SW480 (cell line): ENCODE measurements around the gene ZAP70.
"Not testable (repeated sequence)": the region's sequence is repeated elsewhere in the genome, so short reads cannot be mapped to it uniquely, and the experiment has no call there.

Experiments
- DNase-seq: peaks from one replicate; pipeline ENCODE4 v3.0.0-alpha.2; 2016; ENCODE audit warnings: low spot score

The ZAP70 gene

GRCh38 chr2:97713296-97714083 is at the start of gene ZAP70:
TSS of gene ZAP70 (plus strand) at chr2:97713576. CDS start at chr2:97724037, 10,461 bp downstream.
- DNase-seq: peak; percentile 59

DNA sequence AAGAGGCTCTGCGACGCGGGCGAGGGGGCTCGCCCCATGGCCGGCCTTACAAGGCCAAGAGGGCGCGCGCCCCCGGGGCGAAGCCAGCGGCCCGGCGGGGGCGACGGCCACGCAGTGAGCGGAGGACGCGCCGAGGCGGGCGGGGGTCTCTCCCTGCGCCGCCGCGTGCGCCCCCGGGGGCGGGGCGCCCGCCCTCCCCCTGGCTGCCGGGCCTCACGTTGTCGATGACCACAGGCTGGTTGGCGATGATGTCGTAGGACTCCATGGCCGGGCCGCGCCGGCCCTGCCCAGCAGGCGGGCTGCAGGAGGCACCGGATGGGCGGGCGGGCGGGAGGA is 49.8 kb upstream of the ZAP70 start:
- DNase-seq: no peak

- peak; percentile 100 for DNase-seq
Measured at GRCh38 chr2:97663962-97664635, 49.3 kb upstream of the ZAP70 start, which contains the start of gene ACTR1B. TSS of gene ACTR1B (minus strand) at chr2:97664044. CDS start at chr2:97663890, 154 bp downstream.

DNA sequence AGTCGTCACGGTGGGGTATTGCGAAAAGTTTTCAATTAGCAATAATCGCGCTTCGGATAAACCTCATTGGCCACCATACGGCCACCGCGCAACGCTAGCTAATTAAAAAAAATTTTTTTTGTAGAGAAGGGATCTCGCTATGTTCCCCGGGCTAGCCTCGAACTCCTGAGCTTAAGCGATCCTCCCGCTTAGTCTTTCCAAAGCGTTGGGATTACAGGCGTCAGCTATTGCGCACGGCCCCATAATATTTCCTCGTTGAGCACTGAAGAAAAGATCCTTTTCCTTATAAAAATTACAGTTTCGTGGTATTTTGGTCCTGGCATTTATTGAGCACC is 48.8 kb upstream of the ZAP70 start:
- DNase-seq: no peak

GRCh38 chr2:97669448-97669847 is 43.9 kb upstream of the ZAP70 start, which contains the start of gene C2orf92:
TSS of gene C2orf92 (plus strand) at chr2:97669713. CDS start at chr2:97669789, 76 bp downstream.
- no peak for DNase-seq

DNA sequence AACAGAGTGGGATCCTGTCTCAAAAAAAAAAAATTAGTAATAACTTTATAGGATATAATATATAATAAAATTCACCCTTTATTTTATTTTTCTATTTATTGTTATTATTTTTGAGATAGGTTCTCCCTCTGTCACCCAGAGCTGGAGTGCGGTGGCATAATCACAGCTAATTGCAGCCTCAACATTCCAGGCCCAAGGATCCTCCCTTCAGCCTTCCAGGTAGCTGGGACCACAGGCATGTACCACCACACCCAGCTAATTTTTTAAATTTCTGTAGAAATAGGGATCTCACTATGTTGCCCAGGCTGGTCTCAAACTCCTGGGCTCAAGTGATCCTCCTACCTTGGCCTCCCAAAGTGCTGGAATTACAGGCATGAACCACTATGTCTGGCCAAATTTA is 42.9 kb upstream of the ZAP70 start:
- DNase-seq: no peak

DNA sequence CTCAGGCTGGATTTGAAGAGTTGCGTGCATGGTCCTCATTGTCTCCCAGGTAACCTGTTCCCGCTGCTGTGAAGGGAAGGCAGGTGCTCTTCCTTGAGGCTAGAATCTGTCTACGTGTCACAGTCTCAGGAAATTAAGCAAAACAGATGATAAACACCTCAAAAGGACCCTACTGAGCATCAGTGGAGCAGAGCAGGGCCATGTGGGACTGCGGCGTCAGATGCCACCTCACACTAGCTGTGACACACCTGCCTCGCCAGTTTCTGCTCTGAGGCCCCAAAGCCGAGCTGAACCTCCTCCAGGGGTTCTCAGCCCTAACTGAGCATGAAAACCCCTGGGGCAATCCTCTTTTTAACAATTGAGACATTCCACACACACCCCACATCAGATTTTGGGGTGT is 41.9 kb upstream of the ZAP70 start:
- no peak for DNase-seq

DNA sequence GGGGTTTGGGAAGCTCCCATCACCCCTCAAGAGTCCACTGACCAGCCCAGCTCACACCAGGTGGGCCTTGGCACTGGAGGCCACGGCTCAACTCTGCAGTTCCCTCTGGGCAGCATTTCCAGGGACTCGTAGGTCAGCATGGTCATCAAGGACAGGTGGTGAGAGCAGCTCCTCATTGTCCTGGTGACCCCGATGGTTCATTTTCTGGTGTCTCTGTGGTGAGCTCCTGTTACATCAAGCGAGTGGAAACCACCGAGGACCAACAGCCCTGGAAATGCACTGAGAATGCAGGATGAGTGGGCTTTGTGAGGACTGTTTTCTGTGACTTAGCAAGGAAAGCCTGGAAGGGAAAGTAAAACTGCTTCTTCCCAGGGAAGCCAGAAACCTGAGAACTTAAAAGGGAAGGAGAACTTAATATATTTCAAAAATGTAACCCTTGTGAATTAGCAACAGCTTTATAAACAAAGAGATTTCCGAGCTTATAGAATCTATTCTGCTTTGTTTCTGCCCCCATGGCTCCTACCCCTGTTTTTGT is 40.7 kb upstream of the ZAP70 start:
- DNase-seq: not testable (repeated sequence)

DNA sequence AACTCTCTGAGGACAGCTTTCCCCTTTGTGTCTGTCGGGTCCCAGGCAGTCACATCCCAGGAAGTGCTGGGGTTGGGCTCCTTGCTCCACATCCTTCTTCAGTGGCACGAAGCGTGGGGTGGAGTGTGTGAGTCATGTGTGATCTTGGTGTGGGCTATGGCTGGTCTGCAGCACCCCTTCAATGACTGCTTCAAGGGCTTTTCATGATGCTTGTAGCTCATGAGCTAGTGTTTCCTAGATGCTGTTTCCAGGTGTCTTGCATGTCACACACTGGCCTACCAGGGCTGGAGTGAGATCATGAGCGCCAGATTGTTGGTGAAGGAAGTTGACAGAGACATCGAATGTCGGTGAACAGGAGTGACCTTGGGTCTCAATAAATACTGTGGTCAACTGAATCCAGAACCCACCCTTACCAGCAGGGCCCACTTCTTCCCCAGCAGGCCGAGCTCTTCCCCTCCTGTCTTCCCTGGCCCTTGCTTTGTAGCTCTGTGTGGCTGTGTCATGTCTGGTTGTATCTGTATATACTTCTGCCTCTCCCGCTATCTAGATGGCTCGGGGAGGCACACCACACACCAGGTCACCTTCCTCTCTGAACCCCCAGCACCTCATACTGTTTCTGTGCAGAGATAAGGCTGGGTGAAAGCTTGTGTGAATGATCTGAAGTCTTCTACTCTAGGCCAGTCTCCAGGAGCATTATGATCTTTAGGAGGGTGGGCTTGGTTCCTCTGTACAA is 40.0 kb upstream of the ZAP70 start:
- DNase-seq: no peak

DNA sequence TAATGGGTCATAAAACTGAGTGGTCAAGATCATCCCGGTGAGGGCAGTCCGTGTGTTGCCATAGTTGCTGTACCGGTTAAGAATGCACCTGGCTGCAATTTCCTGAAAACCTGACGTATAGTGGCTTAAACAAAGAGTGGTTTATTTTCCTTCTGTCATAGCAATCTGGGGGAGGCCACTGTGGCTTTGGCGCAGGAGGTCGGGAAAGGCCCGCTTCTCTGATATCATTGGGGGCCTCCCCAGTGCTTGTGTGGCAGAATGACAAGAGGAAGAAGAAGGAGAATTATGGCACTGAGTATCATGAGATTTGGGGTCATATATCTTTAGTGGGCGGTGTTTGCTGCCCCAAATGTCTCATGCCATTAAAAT is 39.5 kb upstream of the ZAP70 start:
- DNase-seq: no peak

DNA sequence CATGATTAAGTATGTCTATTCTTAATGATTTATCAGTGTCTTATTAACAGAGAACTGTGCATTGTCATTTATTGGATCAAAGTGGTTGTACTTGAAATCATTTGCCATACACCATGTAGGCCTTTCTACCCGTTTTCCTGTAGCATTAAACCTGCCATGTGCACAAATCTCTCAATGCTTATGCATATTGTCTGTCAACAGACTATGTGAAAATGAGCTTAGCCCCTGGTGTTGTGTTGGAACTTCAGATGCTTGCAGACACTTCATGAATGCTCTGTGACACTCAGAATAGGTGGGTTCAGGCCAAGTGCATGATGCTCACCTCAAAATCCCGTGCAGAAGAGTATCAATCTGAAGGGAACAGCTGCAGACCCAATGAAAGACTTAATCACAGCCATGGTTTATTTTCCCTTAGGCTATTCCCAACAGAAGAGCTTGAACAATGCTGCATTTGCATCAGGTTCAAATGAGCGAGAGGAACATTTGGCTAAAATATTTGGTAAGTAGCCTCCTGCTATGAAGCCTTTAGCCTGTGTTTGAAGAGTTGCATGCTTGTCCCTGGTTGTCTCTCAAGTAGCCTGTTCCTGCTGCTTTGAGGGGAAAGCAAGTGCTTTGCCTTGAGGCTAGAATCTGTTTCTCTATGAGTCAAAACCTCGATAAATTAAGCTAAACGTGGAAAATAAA is 37.8 kb upstream of the ZAP70 start:
- DNase-seq: no peak

DNA sequence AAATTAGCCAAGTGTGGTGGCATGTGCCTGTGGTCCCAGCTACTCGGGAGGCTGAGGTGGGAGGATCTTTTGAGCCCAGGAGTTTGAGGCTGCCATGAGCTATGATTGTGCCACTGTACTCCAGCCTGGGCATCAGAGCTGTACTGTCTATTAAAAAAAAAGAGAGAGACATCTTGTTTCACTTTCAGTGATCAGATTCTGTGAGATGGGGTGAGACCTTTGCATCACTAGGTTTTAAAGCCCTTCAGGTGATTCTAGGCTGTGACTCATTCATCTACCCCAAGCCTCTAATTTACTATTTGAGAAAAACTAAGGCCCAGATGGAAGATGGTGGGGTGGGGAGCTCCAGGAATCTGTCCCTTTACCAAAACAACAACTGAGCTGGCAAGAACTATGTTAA is 36.8 kb upstream of the ZAP70 start:
- no peak for DNase-seq

GRCh38 chr2:97677480-97677879 is 35.9 kb upstream of the ZAP70 start:
- DNase-seq: no peak

DNA sequence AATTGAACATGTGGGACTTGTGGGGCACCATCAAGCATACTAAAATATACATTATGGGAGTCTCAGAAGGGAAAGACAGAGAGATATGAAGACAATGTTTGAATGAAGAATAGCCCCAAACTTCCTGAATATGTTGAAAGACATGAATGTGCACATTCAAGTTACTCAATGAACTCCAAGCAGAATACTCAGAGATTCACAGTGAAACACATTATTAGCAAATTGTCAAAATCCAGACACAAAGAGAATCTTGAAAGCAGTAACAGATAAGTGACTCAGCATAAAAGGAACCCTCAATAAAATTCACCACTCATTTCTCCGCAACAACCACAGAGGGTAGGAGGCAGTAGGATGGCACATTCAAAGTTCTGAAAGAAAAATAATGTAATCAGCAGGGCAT is 35.1 kb upstream of the ZAP70 start:
- no peak for DNase-seq

- not testable (repeated sequence) for DNase-seq
Measured at GRCh38 chr2:97687235-97687634, 26.1 kb upstream of the ZAP70 start.

DNA sequence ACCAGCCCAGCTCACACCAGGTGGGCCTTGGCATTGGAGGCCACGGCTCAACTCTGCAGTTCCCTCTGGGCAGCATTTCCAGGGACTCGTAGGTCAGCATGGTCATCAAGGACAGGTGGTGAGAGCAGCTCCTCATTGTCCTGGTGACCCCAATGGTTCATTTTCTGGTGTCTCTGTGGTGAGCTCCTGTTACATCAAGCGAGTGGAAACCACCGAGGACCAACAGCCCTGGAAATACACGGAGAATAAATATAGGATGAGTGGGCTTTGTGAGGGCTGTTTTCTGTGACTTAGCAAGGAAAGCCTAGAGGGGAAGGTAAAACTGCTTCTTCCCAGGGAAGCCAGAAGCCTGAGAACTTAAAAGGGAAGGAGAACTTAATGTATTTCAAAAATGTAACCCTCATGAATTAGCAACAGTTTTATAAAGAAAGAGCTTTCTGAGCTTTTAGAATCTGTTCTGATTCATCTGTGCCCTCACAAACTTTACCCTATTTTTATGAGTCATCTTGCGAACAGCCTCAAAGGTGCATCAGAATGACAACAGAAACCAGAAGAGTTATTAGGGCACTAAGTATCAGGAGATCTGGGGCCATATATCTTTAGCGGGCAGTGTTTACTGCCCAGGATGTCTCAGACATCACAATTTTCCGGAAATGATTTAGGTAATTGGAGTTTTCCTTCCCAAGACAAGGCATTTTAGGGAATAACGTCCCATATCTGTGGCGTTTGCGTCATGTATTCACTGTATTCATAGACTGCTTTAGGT is 25.1 kb upstream of the ZAP70 start:
- peak; percentile 55 for DNase-seq

- no peak for DNase-seq
Measured at GRCh38 chr2:97691166-97691565, 22.2 kb upstream of the ZAP70 start.

- DNase-seq: no peak
Measured at GRCh38 chr2:97693476-97693875, 19.9 kb upstream of the ZAP70 start.

GRCh38 chr2:97695744-97696143 is 17.6 kb upstream of the ZAP70 start:
- DNase-seq: no peak

DNA sequence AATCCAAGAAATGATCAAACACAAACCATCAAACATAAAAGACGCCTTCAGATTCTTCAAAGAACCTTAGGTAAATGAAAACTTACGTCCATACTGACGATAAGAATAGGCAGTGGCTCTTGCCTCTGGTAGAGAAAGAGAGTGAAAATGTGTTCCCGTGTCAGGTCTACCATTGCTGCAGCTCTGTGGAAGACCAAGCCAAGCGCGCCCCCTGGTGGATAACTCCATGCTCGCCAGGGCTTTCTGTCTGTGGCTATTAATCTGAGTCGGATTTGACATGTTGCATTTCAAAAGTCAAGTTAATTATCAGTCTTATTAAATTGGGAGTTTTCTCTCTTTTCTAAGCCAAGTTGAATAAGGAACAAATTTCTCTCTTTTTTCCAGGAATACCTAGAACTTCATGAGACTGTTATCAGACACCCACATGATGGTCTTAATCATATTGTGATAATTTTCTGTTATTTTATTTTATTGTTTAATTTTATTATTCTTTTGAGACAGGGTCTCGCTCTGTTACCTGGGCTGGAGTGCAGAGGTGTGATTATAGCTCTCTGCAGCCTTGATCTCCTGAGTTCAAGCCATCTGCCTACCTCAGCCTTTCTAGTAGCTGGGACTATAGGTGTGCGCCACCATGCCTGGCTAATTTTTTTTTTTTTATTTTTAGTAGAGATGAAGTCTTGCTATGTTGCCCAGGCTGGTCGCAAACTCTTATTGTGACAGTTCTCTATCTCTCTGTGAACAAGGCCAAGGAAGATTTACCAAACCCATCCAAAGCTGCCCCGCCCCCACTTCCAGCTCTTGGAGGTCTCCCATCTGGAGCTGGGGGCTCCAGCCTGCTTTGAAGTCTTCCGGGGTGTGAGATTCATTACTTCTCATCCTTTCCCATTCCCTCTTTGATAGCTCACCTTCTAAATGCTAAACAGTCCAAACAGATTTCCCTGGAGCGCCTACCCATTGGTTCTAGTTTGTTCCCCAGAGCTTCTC is 15.8 kb upstream of the ZAP70 start:
- DNase-seq: peak; percentile 83
